Calu3 (cell line): ENCODE data around the gene BMPR1B. TPM values are rescaled to one million over a fixed set of nuclear protein-coding genes. Genes with fewer than 3 reads are reported as not detected.

ENCODE experiments used
- BruUV-seq: library from RNA; stranded (reverse); fragments of 400-500 nt; replicated peaks from 2 replicates; lab custom pipeline; 2021; lab: Mats Ljungman, UMichigan
- CTCF ChIA-PET: fragments of 300-600 bp; sonication (Branson Sonifier 250); formaldehyde crosslinking; loops from one replicate; lab custom pipeline; 2022; ENCODE audit warnings: antibody characterized with exemption; lab: Charles Lee
- DNase-seq: peaks from one replicate; pipeline ENCODE4 v3.0.0; 2022
- H3K27ac Mint-ChIP-seq: one replicate; pipeline ENCODE4 v1.8.0; 2022; ENCODE audit warnings: mixed read lengths; ENCODE audit not compliant: unreplicated experiment
- H3K27me3 Mint-ChIP-seq: one replicate; pipeline ENCODE4 v1.8.0; 2022; ENCODE audit warnings: mixed read lengths; ENCODE audit not compliant: unreplicated experiment
- H3K36me3 Mint-ChIP-seq: one replicate; pipeline ENCODE4 v1.8.0; 2022; ENCODE audit warnings: mild to moderate bottlenecking, moderate library complexity, mixed read lengths; ENCODE audit not compliant: insufficient read depth, unreplicated experiment
- H3K4me1 Mint-ChIP-seq: one replicate; pipeline ENCODE4 v1.8.0; 2022; ENCODE audit warnings: mild to moderate bottlenecking, low read depth, mixed read lengths; ENCODE audit not compliant: unreplicated experiment
- H3K4me3 Mint-ChIP-seq: one replicate; pipeline ENCODE4 v1.8.0; 2022; ENCODE audit warnings: mild to moderate bottlenecking, low read depth, moderate library complexity, mixed read lengths; ENCODE audit not compliant: unreplicated experiment
- H3K9me3 Mint-ChIP-seq: one replicate; pipeline ENCODE4 v1.8.0; 2022; ENCODE audit warnings: low read depth, mixed read lengths; ENCODE audit not compliant: unreplicated experiment
- CTCF ChIP-seq: fragments of 200-600 bp; IDR thresholded peaks from one replicate; pipeline ENCODE4 v1.8.0; 2022; ENCODE audit warnings: antibody characterized with exemption; ENCODE audit not compliant: unreplicated experiment
- intact Hi-C: fragments of 100-400 bp; cut with micrococcal nuclease; formaldehyde crosslinking; loops from one replicate; pipeline ENCODE4 v1.10.0; 2022; ENCODE audit not compliant: unreplicated experiment
- total RNA-seq: library from RNA; stranded (reverse); gene quantifications from 2 replicates; pipeline ENCODE4 v1.2.3, GENCODE V29; 2022

BMPR1B gene
- total RNA-seq, 1 experiment from 2014 or later: 9.2 TPM

- H3K4me3 Mint-ChIP-seq: no peak overlapping the region
These were observed 176.4 kb downstream of the BMPR1B start for GRCh38 chr4:94934201-94934600.

GRCh38 chr4:94934864-94935263 is 177.1 kb downstream of the BMPR1B start:
- BruUV-seq: no TSS peak

More at GRCh38 chr4:94934201-94934600, 176.4 kb downstream of the BMPR1B start:
- CTCF ChIA-PET: no interaction called here
- BruUV-seq: no TSS peak
- peaks cover 40% of the 10 kb centered on the region for H3K4me1 Mint-ChIP-seq
- H3K9me3 Mint-ChIP-seq: no peaks in the 10 kb centered on the region
- no peaks in the 10 kb centered on the region for H3K27me3 Mint-ChIP-seq
- no peak for TF ChIP-seq CTCF
- intact Hi-C loops: no loop called here
- DNase-seq: no peak
- H3K27ac Mint-ChIP-seq: no peak overlapping the region
- no peaks in the 10 kb centered on the region for H3K36me3 Mint-ChIP-seq

GRCh38 chr4:94936854-94937253 is 179.1 kb downstream of the BMPR1B start:
- no peaks in the 10 kb centered on the region for H3K27me3 Mint-ChIP-seq
- no TSS peak for BruUV-seq
- H3K36me3 Mint-ChIP-seq: no peaks in the 10 kb centered on the region
- TF ChIP-seq CTCF: no peak
- no peak overlapping the region for H3K4me3 Mint-ChIP-seq
- no peak for DNase-seq
- H3K27ac Mint-ChIP-seq: no peak overlapping the region
- intact Hi-C loops: no loop called here
- peaks cover 40% of the 10 kb centered on the region for H3K4me1 Mint-ChIP-seq
- CTCF ChIA-PET: no interaction called here
- no peaks in the 10 kb centered on the region for H3K9me3 Mint-ChIP-seq

More at GRCh38 chr4:94934864-94935263, 177.1 kb downstream of the BMPR1B start:
- no peaks in the 10 kb centered on the region for H3K27me3 Mint-ChIP-seq
- CTCF ChIA-PET: interaction anchor here (0.6 kb wide), 1 partner anchor 258 kb away, joined by 3 read pairs; no protein-coding TSS in a partner anchor
- peaks cover 40% of the 10 kb centered on the region for H3K4me1 Mint-ChIP-seq
- no peak for TF ChIP-seq CTCF
- peak overlapping the region; percentile 19 for H3K27ac Mint-ChIP-seq
- H3K9me3 Mint-ChIP-seq: no peaks in the 10 kb centered on the region
- no peak for DNase-seq
- intact Hi-C loops: no loop called here
- no peak overlapping the region for H3K4me3 Mint-ChIP-seq
- H3K36me3 Mint-ChIP-seq: no peaks in the 10 kb centered on the region

- H3K4me1 Mint-ChIP-seq: peaks cover 26% of the 10 kb centered on the region
- BruUV-seq: no TSS peak
- H3K4me3 Mint-ChIP-seq: no peak overlapping the region
- H3K9me3 Mint-ChIP-seq: no peaks in the 10 kb centered on the region
- TF ChIP-seq CTCF: no peak
- CTCF ChIA-PET: no interaction called here
- no peaks in the 10 kb centered on the region for H3K27me3 Mint-ChIP-seq
- no peak overlapping the region for H3K27ac Mint-ChIP-seq
- no peak for DNase-seq
- intact Hi-C loops: no loop called here
- H3K36me3 Mint-ChIP-seq: no peaks in the 10 kb centered on the region
These were observed 182.2 kb downstream of the BMPR1B start for GRCh38 chr4:94939791-94940519.
